Activated CD8-positive, alpha-beta T cell treated with anti-CD3 and anti-CD28 coated beads for 36 hours (primary cell): Measurements from ENCODE around the gene PITX1. TPM values are rescaled to one million over a fixed set of nuclear protein-coding genes. Genes with fewer than 3 reads are reported as not detected.

Experiments
- ATAC-seq: fragments of 200-7000 bp; cut with Tn5 transposase; one replicate; pipeline ENCODE4 v1.10.0; 2021; ENCODE audit warnings: mild to moderate bottlenecking, moderate library complexity
- CTCF ChIA-PET: fragments of 350-600 bp; sonication (Branson Sonifier 250); formaldehyde crosslinking; loops from one replicate; lab custom pipeline; 2021; ENCODE audit warnings: antibody characterized with exemption; lab: Charles Lee
- POLR2A ChIA-PET: fragments of 350-600 bp; sonication (Branson Sonifier 250); formaldehyde crosslinking; loops from one replicate; lab custom pipeline; 2021; ENCODE audit warnings: antibody characterized with exemption; lab: Charles Lee
- DNase-seq: peaks from one replicate; pipeline ENCODE4 v3.0.0-alpha.2; 2020
- H3K27ac Mint-ChIP-seq: one replicate; pipeline ENCODE4 v1.8.0; 2021; ENCODE audit warnings: mild to moderate bottlenecking, mixed read lengths
- H3K27me3 Mint-ChIP-seq: one replicate; pipeline ENCODE4 v1.8.0; 2021; ENCODE audit warnings: mixed read lengths
- H3K36me3 Mint-ChIP-seq: one replicate; pipeline ENCODE4 v1.8.0; 2021; ENCODE audit warnings: low read depth, mixed read lengths
- H3K4me1 Mint-ChIP-seq: one replicate; pipeline ENCODE4 v1.8.0; 2021; ENCODE audit warnings: low read depth, mixed read lengths
- H3K4me3 Mint-ChIP-seq: one replicate; pipeline ENCODE4 v1.8.0; 2021; ENCODE audit warnings: mild to moderate bottlenecking, moderate library complexity, mixed read lengths
- H3K9me3 Mint-ChIP-seq: one replicate; pipeline ENCODE4 v1.8.0; 2021; ENCODE audit warnings: mixed read lengths
- CTCF ChIP-seq: fragments of 200-600 bp; IDR thresholded peaks from one replicate; pipeline ENCODE4 v1.8.0; 2022; ENCODE audit warnings: antibody characterized with exemption, mild to moderate bottlenecking
- intact Hi-C: fragments of 100-400 bp; cut with micrococcal nuclease; formaldehyde crosslinking; loops from one replicate; pipeline ENCODE4 v1.10.0; 2022
- total RNA-seq, 2 experiments: library from RNA; stranded (reverse); gene quantifications; one replicate each; pipeline ENCODE4 v1.2.3, GENCODE V29; 2021

PITX1 gene
- total RNA-seq, 2 experiments from 2014 or later = 0.20 to 0.31 TPM

GRCh38 chr5:135053989-135054388, 20.0 kb upstream of the PITX1 start:
- TF ChIP-seq CTCF = no peak
- Mint-ChIP-seq H3K27ac (no peak overlapping the region), H3K4me3 (no peak overlapping the region), H3K27me3 (peaks cover 44% of the 10 kb centered on the region), H3K9me3 (no peaks in the 10 kb centered on the region), H3K36me3 (no peaks in the 10 kb centered on the region), H3K4me1 (no peaks in the 10 kb centered on the region)
- ChIA-PET POLR2A (no interaction called here), CTCF (no interaction called here)
- intact Hi-C loops = no loop called here
- ATAC-seq (no peak), DNase-seq (no peak)

GRCh38 chr5:135053278-135053677, 19.2 kb upstream of the PITX1 start:
- Mint-ChIP-seq H3K36me3 (no peaks in the 10 kb centered on the region), H3K4me1 (no peaks in the 10 kb centered on the region), H3K4me3 (no peak overlapping the region), H3K27me3 (peaks cover 44% of the 10 kb centered on the region), H3K27ac (no peak overlapping the region), H3K9me3 (no peaks in the 10 kb centered on the region)
- intact Hi-C loops = no loop called here
- no peak for TF ChIP-seq CTCF
- peak; percentile 24 for DNase-seq
- CTCF ChIA-PET = no interaction called here
- peak; percentile 37 for ATAC-seq
- POLR2A ChIA-PET = no interaction called here

- Mint-ChIP-seq H3K4me1 (no peaks in the 10 kb centered on the region), H3K27ac (no peak overlapping the region), H3K9me3 (no peaks in the 10 kb centered on the region), H3K4me3 (no peak overlapping the region), H3K27me3 (peaks cover 47% of the 10 kb centered on the region), H3K36me3 (no peaks in the 10 kb centered on the region)
- ATAC-seq (no peak), DNase-seq (no peak)
- intact Hi-C loops = no loop called here
- no peak for TF ChIP-seq CTCF
- ChIA-PET POLR2A (no interaction called here), CTCF (no interaction called here)
Measured at GRCh38 chr5:135052511-135053145, 18.6 kb upstream of the PITX1 start.

GRCh38 chr5:135051872-135052271, 17.8 kb upstream of the PITX1 start:
- ChIA-PET POLR2A (no interaction called here), CTCF (no interaction called here)
- Mint-ChIP-seq H3K4me1 (no peaks in the 10 kb centered on the region), H3K27me3 (peaks cover 50% of the 10 kb centered on the region), H3K9me3 (no peaks in the 10 kb centered on the region), H3K4me3 (no peak overlapping the region), H3K27ac (no peak overlapping the region), H3K36me3 (no peaks in the 10 kb centered on the region)
- ATAC-seq (no peak), DNase-seq (no peak)
- intact Hi-C loops = no loop called here
- no peak for TF ChIP-seq CTCF

GRCh38 chr5:135051399-135051798, 17.4 kb upstream of the PITX1 start:
- intact Hi-C loops = no loop called here
- ATAC-seq (no peak), DNase-seq (no peak)
- no peaks in the 10 kb centered on the region for H3K9me3 Mint-ChIP-seq
- no peak overlapping the region for H3K27ac Mint-ChIP-seq
- H3K4me3 Mint-ChIP-seq = no peak overlapping the region
- ChIA-PET CTCF (no interaction called here), POLR2A (no interaction called here)
- H3K36me3 Mint-ChIP-seq = no peaks in the 10 kb centered on the region
- TF ChIP-seq CTCF = no peak
- peaks cover 52% of the 10 kb centered on the region for H3K27me3 Mint-ChIP-seq
- no peaks in the 10 kb centered on the region for H3K4me1 Mint-ChIP-seq
